HG03175 (cell line): ENCODE results near the gene SLC1A2.

Experiments
- ATAC-seq: cut with Tn5 transposase; IDR thresholded peaks from one replicate; pipeline ENCODE4 v1.9.1; 2021; ENCODE audit warnings: mild to moderate bottlenecking, moderate library complexity; ENCODE audit not compliant: unreplicated experiment

SLC1A2 gene

GRCh38 chr11:35414311-35414710 lies 5.0 kb downstream of the SLC1A2 start:
- no peak for ATAC-seq

- ATAC-seq = no peak
These were observed 5.8 kb downstream of the SLC1A2 start for GRCh38 chr11:35413598-35413997.

- no peak for ATAC-seq
These were observed 7.1 kb downstream of the SLC1A2 start for GRCh38 chr11:35412285-35412684.

GRCh38 chr11:35407041-35407440 lies 12.3 kb downstream of the SLC1A2 start:
- no peak for ATAC-seq

- ATAC-seq = no peak
These were observed 15.0 kb downstream of the SLC1A2 start for GRCh38 chr11:35404388-35404775.

GRCh38 chr11:35403765-35404387 lies 15.5 kb downstream of the SLC1A2 start:
- no peak for ATAC-seq

- ATAC-seq = no peak
These were observed 16.4 kb downstream of the SLC1A2 start for GRCh38 chr11:35402751-35403660.

- no peak for ATAC-seq
These were observed 20.5 kb downstream of the SLC1A2 start for GRCh38 chr11:35398881-35399280.

- no peak for ATAC-seq
These were observed 24.4 kb downstream of the SLC1A2 start for GRCh38 chr11:35394941-35395340.

- no peak for ATAC-seq
These were observed 26.3 kb downstream of the SLC1A2 start for GRCh38 chr11:35393098-35393497.

- peak; percentile 37 for ATAC-seq
These were observed 27.3 kb downstream of the SLC1A2 start for GRCh38 chr11:35391922-35392688.

- ATAC-seq = peak; percentile 90
These were observed 28.3 kb downstream of the SLC1A2 start for GRCh38 chr11:35390737-35391682.

GRCh38 chr11:35389897-35390465 lies 29.4 kb downstream of the SLC1A2 start:
- no peak for ATAC-seq

- ATAC-seq = no peak
These were observed 30.2 kb downstream of the SLC1A2 start for GRCh38 chr11:35389112-35389511.

GRCh38 chr11:35388061-35388460 lies 31.3 kb downstream of the SLC1A2 start:
- ATAC-seq = no peak

- no peak for ATAC-seq
These were observed 32.0 kb downstream of the SLC1A2 start for GRCh38 chr11:35387111-35387982.

GRCh38 chr11:35383953-35384352 lies 35.4 kb downstream of the SLC1A2 start:
- ATAC-seq = no peak

GRCh38 chr11:35381709-35382322 lies 37.5 kb downstream of the SLC1A2 start:
- ATAC-seq = no peak

- no peak for ATAC-seq
These were observed 38.8 kb downstream of the SLC1A2 start for GRCh38 chr11:35380603-35381002.
